Neuron (in vitro differentiated cells): ENCODE data around the gene PRIM2.
"Not testable (repeated sequence)": the region's sequence is repeated elsewhere in the genome, so short reads cannot be mapped to it uniquely, and the experiment has no call there.

ENCODE experiments used
- H2AFZ ChIP-seq: one replicate; pipeline ENCODE4 v1.6.1; 2013; ENCODE audit warnings: low read depth, mild to moderate bottlenecking, inconsistent platforms, low read length, moderate library complexity
- H3K27me3 ChIP-seq: one replicate; pipeline ENCODE4 v1.6.1; 2013; ENCODE audit warnings: low read length; ENCODE audit not compliant: insufficient read depth
- H3K36me3 ChIP-seq: one replicate; pipeline ENCODE4 v1.6.1; 2013; ENCODE audit warnings: low read length; ENCODE audit not compliant: insufficient read depth
- H3K4me1 ChIP-seq: one replicate; pipeline ENCODE4 v1.6.1; 2013; ENCODE audit warnings: low read length; ENCODE audit not compliant: insufficient read depth
- H3K4me3 ChIP-seq: 2 replicates; pipeline ENCODE4 v1.5.1; 2013; ENCODE audit warnings: mild to moderate bottlenecking, low read length, moderate library complexity
- H3K9me3 ChIP-seq: one replicate; pipeline ENCODE4 v1.6.1; 2013; ENCODE audit warnings: low read length

Gene PRIM2

DNA sequence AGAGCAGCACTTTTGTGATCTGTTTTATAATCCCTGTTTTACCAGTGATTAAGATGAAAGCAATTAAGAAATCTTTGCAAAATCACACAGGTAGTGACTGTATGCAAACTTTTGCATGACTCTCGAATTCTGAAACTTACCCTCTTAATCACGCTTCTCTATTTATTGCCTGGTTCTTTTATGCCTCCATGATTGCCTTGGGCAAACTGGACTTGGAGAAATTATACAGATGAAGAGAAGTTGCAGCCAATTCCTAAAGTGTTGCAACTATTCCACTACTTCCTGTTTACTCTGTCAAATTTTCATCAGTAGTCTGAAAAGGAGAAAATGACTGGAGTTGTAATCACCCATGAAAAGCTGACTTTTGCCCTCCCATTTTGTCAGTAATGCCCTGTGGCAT is 205.8 kb downstream of the PRIM2 start:
- not testable (repeated sequence) for H2AFZ ChIP-seq, H3K9me3 ChIP-seq, H3K27me3 ChIP-seq, H3K36me3 ChIP-seq, H3K4me3 ChIP-seq, H3K4me1 ChIP-seq

DNA sequence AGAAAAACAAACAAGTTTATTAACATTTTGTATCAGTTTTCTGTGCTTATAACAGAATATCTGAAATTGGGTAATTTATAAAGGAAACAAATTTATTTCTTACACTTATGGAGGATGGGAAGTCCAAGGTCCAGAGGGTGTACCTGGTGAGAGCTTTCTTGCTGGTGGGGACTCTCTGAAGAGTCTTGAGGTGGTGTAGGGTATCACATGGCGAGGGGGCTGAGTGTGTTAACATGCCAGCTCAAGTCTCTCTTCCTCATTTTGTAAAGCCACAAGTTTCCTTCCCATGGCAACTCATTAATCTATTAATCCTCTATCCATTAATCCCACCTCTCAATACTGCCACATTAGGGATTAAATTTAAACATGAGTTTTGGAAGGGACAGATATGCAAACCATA is 212.3 kb downstream of the PRIM2 start:
- not testable (repeated sequence) for H3K36me3 ChIP-seq, H3K4me1 ChIP-seq, H3K4me3 ChIP-seq, H2AFZ ChIP-seq, H3K9me3 ChIP-seq, H3K27me3 ChIP-seq

DNA sequence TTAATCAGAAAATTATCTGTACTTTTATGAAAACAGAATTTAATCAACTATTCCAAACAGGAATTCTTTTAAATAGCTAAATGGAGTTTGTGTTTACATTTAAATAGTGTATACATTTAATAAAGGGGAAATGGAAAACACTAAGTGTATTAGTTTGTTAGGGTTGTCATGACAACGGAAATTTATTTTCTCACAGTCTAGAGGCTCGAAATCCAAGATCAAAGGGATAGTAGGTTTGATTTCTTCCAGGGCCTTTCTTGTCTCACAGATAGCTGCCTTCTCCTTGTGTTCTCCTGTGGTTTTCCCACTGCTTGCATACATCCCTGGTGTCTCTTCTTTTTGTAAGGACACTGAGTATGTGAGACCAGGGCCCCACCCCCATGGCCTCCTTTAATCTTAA is 215.2 kb downstream of the PRIM2 start:
- not testable (repeated sequence) for H3K9me3 ChIP-seq, H2AFZ ChIP-seq, H3K4me3 ChIP-seq, H3K27me3 ChIP-seq, H3K36me3 ChIP-seq, H3K4me1 ChIP-seq

DNA sequence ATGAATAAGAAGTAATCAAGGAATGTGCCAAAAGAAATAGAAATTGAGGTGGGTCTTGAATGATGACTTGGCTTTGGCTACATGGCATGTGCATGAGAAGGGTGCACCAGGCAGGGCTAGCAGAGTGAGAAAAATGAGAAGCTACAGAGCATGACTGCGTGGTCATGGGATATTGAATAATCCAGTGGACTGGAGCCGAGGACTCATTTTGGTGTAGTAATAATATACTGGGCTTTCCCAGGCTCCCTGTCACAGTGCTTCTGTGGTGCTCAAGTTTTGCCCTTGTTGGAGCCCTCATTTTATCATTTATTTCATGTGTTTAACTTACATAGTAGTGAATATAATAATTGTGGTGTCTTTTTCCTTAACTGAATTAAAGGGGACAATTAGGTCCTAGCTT is 217.7 kb downstream of the PRIM2 start:
- H3K36me3 ChIP-seq, H3K4me1 ChIP-seq, H3K27me3 ChIP-seq: not testable (repeated sequence)

DNA sequence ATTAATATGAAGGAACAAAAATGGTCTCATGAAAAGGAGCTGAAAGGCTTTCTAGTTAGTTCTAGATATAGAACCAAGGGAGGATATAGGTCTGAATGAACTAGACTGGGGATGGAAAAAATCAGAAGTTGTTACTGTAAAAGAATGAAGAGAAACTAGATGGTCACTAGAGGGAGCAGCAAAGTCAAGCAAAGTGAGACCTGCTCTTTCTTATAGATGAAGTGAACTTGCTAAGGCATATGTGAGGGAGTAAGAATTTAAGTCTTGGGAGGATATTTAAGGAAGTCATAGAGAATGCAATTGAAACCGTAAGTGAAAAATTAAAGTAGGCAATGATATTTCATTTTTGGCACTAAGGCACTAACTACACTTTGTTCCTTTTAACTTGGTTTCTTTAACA is 218.6 kb downstream of the PRIM2 start:
- H3K27me3 ChIP-seq, H3K36me3 ChIP-seq, H3K4me3 ChIP-seq, H3K9me3 ChIP-seq, H2AFZ ChIP-seq, H3K4me1 ChIP-seq: not testable (repeated sequence)

More for the DNA sequence above, 217.7 kb downstream of the PRIM2 start:
- not testable (repeated sequence) for H3K9me3 ChIP-seq, H2AFZ ChIP-seq, H3K4me3 ChIP-seq

DNA sequence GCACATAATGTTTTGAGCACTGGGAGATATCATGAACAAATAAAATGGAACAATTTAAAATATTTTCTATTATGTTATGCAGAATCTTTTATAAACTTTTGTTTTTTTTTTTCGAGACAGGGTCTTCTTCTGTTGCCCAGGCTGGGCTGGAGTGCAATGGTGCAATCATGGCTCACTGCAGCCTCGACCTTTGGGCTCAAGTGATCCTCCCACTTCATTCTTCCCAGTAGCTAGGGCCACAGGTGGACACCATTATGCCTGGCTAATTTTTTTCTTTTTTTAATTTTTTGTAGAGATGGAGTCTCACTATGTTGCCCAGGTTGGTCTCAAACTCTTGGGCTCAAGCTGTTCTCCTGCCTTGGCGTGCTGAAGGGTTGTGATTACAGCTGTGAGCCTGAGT is 220.5 kb downstream of the PRIM2 start:
- H2AFZ ChIP-seq, H3K27me3 ChIP-seq, H3K9me3 ChIP-seq, H3K4me3 ChIP-seq, H3K36me3 ChIP-seq, H3K4me1 ChIP-seq: not testable (repeated sequence)

DNA sequence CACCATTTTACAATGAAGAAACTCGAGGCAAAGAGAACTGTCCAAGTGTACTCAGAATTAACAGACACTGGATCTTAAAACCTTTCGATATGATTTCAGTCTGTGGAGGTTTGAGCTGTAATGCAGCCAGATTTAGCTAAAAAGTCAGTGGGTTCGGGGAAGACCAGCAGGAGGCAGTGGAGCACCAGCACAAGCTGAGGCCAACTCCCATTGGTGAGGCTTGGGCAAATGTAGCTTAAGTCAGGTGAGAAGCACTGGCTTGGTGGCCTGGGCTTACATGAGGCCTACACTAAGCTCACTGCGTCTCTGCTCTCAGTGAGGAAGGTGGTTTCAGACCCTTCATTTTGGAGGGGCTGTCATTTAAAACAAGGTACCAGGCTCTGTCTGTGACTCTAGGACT is 234.5 kb downstream of the PRIM2 start:
- not testable (repeated sequence) for H3K36me3 ChIP-seq, H3K4me3 ChIP-seq, H3K27me3 ChIP-seq, H3K4me1 ChIP-seq, H3K9me3 ChIP-seq, H2AFZ ChIP-seq

DNA sequence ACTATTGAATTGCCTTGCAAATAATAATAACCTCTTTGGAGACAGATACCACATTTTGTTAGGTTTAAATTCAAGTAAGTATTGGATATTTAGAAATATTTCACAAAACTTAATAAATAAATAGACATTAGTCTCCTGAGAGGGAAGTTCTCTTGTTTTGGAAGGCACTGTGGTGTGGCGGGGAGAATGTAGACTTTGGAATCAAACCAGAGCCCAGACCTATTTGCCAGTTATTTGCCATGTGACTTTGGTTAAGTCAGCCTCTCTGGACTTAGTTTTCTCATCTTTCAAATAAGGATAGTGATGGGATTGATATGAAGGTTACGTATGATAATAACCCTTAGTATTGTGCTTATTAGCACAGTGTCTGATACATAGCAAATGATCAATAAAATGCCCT is 240.4 kb downstream of the PRIM2 start:
- not testable (repeated sequence) for H2AFZ ChIP-seq, H3K4me3 ChIP-seq, H3K9me3 ChIP-seq, H3K4me1 ChIP-seq, H3K27me3 ChIP-seq, H3K36me3 ChIP-seq

DNA sequence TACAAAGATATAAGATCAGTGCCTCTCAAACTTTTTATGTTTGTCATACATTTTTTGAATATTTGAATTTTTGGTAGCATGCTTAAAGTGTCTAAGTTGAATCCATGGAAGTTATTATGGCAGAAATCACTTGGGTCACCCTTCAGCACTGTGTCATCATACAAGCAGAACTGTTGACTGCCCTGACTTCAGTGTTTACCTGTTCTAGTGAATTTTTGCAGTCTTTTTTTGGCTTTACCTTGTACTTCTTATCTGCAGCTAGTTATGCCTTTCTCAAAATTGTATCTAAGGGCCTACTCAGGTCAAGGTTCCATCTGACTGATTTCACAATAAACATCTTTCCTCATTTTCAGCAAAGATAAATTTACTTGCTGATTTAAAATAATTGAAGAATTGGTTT is 241.7 kb downstream of the PRIM2 start:
- H2AFZ ChIP-seq, H3K4me1 ChIP-seq, H3K27me3 ChIP-seq, H3K9me3 ChIP-seq, H3K36me3 ChIP-seq, H3K4me3 ChIP-seq: not testable (repeated sequence)

DNA sequence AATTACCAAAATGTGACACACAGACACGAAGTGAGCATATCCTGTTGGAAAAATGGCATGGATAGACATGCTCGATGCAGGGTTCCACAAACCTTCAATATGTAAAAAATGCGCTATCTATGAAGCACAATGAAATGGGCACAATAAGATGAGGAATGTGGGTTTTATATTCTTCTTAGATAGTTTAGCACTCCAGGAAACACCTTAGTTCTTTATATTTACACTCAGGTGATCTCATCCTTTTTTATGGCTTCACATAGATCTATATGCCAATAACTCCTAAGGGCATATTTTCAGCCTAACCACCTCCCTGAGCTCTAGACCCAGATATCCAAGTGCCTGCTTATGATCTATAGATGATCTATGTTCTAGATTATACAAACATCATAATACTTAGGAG is 244.8 kb downstream of the PRIM2 start:
- H3K4me3 ChIP-seq, H3K27me3 ChIP-seq, H3K36me3 ChIP-seq, H3K9me3 ChIP-seq, H3K4me1 ChIP-seq, H2AFZ ChIP-seq: not testable (repeated sequence)

DNA sequence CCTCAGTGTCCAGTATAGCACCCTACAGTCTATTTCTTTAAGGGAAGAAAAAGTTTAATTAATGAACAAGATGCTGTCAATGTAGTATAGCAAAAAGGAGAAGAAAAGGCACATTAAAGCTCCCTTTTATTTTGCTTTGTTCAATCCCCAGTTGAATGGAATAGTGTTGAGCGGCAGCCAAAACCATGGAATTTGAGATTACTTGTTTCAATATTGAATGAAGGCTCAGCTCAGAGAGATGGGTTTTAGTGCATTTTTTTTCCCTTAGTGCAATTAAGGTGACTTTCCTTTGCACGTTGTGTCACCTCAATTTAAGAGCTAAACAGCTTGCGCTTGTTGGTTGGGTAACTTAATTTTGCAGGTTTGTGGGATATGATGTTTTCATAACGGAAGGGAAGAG is 254.7 kb downstream of the PRIM2 start:
- not testable (repeated sequence) for H3K27me3 ChIP-seq, H2AFZ ChIP-seq, H3K4me1 ChIP-seq

DNA sequence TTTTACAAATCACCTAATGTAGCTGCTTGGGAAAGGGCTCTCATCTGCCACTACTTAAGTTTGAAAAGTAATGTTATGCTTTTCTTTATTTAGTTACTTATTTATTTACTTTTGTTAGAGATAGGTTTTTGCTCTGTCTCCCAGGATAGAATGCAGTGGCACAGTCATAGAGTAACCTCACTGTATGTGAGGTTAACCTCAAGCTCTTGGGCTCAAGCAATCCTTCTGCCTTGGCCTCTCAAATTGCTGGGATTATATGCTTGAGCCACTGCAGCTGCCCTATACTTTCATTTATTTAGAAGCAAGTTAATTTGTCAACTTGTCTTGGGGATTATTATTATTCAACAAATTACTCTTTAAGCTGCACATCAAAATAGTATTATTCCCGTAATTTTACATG is 255.4 kb downstream of the PRIM2 start:
- not testable (repeated sequence) for H3K4me3 ChIP-seq, H3K36me3 ChIP-seq, H2AFZ ChIP-seq, H3K9me3 ChIP-seq, H3K4me1 ChIP-seq, H3K27me3 ChIP-seq

More for the DNA sequence above, 254.7 kb downstream of the PRIM2 start:
- not testable (repeated sequence) for H3K36me3 ChIP-seq, H3K9me3 ChIP-seq, H3K4me3 ChIP-seq

DNA sequence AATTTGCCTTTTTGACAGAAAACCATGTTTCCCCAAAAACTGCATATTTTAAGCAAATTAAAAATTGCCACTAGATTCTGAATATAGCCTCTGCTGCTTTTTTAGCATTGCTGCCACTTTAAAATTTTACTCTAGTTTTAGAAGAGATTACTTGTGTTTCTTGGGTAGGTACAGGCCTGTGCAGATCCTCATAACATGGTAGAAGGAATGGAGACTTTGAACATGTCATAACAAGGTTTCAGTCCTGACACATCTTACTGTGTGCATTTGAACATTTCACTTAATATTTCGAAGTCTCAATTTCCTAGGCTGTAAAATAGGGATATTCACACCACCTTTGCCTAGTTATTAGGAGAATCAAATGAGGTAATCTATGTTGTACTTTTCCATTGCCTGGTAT is 259.6 kb downstream of the PRIM2 start:
- not testable (repeated sequence) for H3K36me3 ChIP-seq, H3K9me3 ChIP-seq, H2AFZ ChIP-seq, H3K4me1 ChIP-seq, H3K4me3 ChIP-seq, H3K27me3 ChIP-seq

DNA sequence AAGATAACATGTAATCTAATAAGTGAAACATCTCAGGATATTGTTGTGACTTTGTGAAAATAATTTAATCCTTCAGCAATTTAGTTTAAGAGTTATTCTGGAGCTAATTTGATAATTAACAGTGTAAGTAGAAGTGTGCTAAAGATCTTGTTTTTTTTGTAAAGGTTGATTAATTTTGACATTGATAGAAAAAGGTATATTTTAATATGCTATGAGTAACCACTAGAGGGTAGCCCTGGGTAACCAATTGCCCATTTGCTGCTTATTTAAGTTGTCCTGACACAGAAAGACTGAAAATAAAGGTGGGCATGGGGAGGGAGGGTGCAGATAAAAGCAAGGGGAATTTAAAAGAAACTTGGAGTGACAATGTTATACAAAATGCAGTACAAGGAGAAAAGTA is 262.1 kb downstream of the PRIM2 start:
- not testable (repeated sequence) for H3K4me3 ChIP-seq, H3K9me3 ChIP-seq, H3K36me3 ChIP-seq, H3K27me3 ChIP-seq, H2AFZ ChIP-seq, H3K4me1 ChIP-seq

DNA sequence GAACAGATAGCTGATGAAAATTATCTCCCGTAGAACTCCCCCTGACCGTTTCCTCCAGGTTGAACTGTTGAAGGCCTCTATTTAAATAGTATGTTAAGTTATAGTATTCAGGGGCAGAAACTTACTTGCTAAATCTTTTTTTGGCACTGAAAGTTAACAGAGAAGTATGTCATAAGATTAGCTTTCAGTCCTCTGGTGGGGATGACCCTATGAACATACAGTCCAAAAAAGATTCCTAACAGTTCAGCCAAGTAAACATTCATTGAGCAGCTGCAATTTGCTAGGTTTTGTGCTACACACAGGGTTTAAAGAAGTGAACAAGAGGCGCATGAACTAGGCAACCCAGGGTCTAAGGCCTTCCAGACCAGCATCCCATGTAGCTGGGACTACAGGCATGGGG is 264.2 kb downstream of the PRIM2 start:
- H3K27me3 ChIP-seq, H3K4me1 ChIP-seq, H3K36me3 ChIP-seq, H3K9me3 ChIP-seq, H2AFZ ChIP-seq, H3K4me3 ChIP-seq: not testable (repeated sequence)
